Measurements from ENCODE around the gene SLC15A4. TPM values are rescaled to one million over a fixed set of nuclear protein-coding genes. Genes with fewer than 3 reads are reported as not detected.

Gene SLC15A4
- total and polyA plus RNA-seq, 2 of the 4 experiments (the other 2 are of a cell fraction): 15.4 to 21.9 TPM

DNA sequence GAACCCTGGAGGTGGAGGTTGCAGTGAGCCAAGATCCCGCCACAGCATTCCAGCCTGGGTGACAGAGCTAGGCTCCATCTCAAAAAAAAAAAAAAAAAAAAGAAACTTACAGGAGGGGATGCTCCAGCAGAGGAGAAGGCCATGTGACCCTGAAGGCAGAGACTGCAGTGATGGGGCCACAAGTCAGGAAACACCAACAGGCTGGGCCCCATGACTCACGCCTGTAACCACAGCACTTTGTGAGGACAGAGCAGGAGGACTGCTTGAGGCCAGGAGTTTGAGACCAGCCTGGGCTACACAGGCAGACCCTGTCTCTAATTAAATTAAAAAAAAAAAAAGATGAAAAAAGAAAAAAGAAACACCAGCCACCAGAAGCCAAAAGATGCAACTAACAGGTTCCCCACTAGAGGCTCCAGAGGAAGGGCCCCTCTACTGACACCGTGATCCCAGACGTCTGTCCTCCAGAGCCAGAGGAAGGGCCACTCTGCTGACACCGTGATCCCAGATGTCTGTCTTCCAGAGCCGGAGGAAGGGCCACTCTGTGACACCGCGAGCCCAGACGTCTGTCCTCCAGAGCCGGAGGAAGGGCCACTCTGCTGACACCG lies 20.4 kb upstream of the SLC15A4 start:
- Histone ChIP-seq H2BK15ac (ENCODE audit: low read depth, low read length) (no peak overlapping the region), H3K9me3 (ENCODE audit: control insufficient read depth, insufficient read depth, low read length) (no peaks in the 10 kb centered on the region; the same call in 1 of the 2 replicates), H3K27me3 (ENCODE audit: control insufficient read depth, insufficient read depth, low read length) (no peaks in the 10 kb centered on the region), H3K4me1 (ENCODE audit: control insufficient read depth, insufficient read depth, low read length) (no peaks in the 10 kb centered on the region), H3K18ac (ENCODE audit: low read depth, low read length) (no peak overlapping the region), H3K9ac (ENCODE audit: low read depth, low read length) (no peak overlapping the region), H3K9me1 (ENCODE audit: insufficient read depth, low read length) (no peaks in the 10 kb centered on the region), H3K4me2 (ENCODE audit: low read depth, low read length) (no peak overlapping the region), H3K79me1 (ENCODE audit: low read depth in 1 of 2, low read length in 2 of 2) (no peaks in the 10 kb centered on the region), H3K14ac (replicated peaks; ENCODE audit: low read depth, low read length) (no peak overlapping the region), H4K91ac (ENCODE audit: insufficient read depth, low read depth, low read length) (no peak overlapping the region), H4K8ac (ENCODE audit: low read depth in 2 of 2, low read length in 2 of 2) (no peak overlapping the region), H2AK5ac (ENCODE audit: low read depth, low read length) (no peak overlapping the region), H2AFZ (replicated peaks; ENCODE audit: low read length, poor library complexity) (no peak overlapping the region), H4K5ac (ENCODE audit: low read depth, low read length) (no peak overlapping the region), H2BK120ac (ENCODE audit: low read depth, low read length) (no peak overlapping the region), H2BK20ac (ENCODE audit: low read depth, low read length) (no peak overlapping the region), H3K4me3 (ENCODE audit: insufficient read depth, low read depth, low read length) (no peak overlapping the region), H3K4ac (ENCODE audit: low read depth, low read length) (no peak overlapping the region), H3K36me3 (ENCODE audit: control insufficient read depth, insufficient read depth, low read length) (no peaks in the 10 kb centered on the region), H2BK5ac (ENCODE audit: low read depth, low read length, poor library complexity, severe bottlenecking) (no peak overlapping the region), H3K23ac (ENCODE audit: low read depth, low read length) (no peak overlapping the region), H3K56ac (ENCODE audit: extremely low read depth, insufficient read depth, low read length) (no peak overlapping the region), H4K20me1 (ENCODE audit: insufficient read depth, low read length) (no peaks in the 10 kb centered on the region), H2AK9ac (replicated peaks; ENCODE audit: low read depth, low read length, poor library complexity) (no peak overlapping the region), H3K27ac (ENCODE audit: insufficient read depth, low read length) (no peak overlapping the region)
- intact Hi-C loops (cut with micrococcal nuclease): no loop called here
- POLR2A ChIA-PET (ENCODE audit: unreplicated experiment): no interaction called here
- BruUV-seq (replicated peaks): no TSS peak
- TF ChIP-seq, protein P1, sequence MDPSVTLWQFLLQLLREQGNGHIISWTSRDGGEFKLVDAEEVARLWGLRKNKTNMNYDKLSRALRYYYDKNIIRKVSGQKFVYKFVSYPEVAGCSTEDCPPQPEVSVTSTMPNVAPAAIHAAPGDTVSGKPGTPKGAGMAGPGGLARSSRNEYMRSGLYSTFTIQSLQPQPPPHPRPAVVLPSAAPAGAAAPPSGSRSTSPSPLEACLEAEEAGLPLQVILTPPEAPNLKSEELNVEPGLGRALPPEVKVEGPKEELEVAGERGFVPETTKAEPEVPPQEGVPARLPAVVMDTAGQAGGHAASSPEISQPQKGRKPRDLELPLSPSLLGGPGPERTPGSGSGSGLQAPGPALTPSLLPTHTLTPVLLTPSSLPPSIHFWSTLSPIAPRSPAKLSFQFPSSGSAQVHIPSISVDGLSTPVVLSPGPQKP (IDR thresholded peaks at IDR 0.05; ENCODE audit: borderline replicate concordance, low read depth, low read length): no peak
- ATAC-seq (ENCODE audit: low read depth) (no peak), DNase-seq (no peak)
- in situ Hi-C loops (cut with MboI; ENCODE audit: low sequenced_read_pairs): no loop called here
- CTCF ChIA-PET: no interaction called here
- dilution Hi-C loops (cut with HindIII; ENCODE audit: low sequenced_read_pairs, unreplicated experiment): no loop called here
- WGBS, 2 experiments (ENCODE audit: extremely low coverage in 2 of 2, insufficient read length in 1 of 2): 56% methylated on average over 5 of the region's 11 CpGs; no CpG with 5 or more reads in 1 of the 2 experiments

Data from IMR-90 (cell line).